Activated T-cell treated with anti-CD3 and anti-CD28 coated beads for 1 hour (primary cell): ENCODE results near the gene PHC2.

Experiments
- DNase-seq: peaks from one replicate; pipeline ENCODE4 v3.0.0-alpha.2; 2020; ENCODE audit warnings: low read depth

Gene PHC2

GRCh38 chr1:33420870-33421775, 9.8 kb downstream of the PHC2 start:
- DNase-seq: no peak

- DNase-seq: no peak
These were observed 12.1 kb downstream of the PHC2 start for GRCh38 chr1:33418811-33419210.

GRCh38 chr1:33414879-33415278, 16.0 kb downstream of the PHC2 start:
- no peak for DNase-seq

- DNase-seq: no peak
These were observed 20.7 kb downstream of the PHC2 start for GRCh38 chr1:33410091-33410701.

- no peak for DNase-seq
These were observed 22.8 kb downstream of the PHC2 start for GRCh38 chr1:33408093-33408436.

- DNase-seq: no peak
These were observed 23.4 kb downstream of the PHC2 start for GRCh38 chr1:33407352-33408092.

- no peak for DNase-seq
These were observed 28.7 kb downstream of the PHC2 start for GRCh38 chr1:33402206-33402605.

- DNase-seq: no peak
These were observed 29.4 kb downstream of the PHC2 start for GRCh38 chr1:33401471-33401870.

- DNase-seq: no peak
These were observed 30.6 kb downstream of the PHC2 start for GRCh38 chr1:33400153-33400911.

- DNase-seq: no peak
These were observed 31.5 kb downstream of the PHC2 start for GRCh38 chr1:33399375-33399774.

GRCh38 chr1:33397994-33398393, 32.9 kb downstream of the PHC2 start:
- DNase-seq: no peak

GRCh38 chr1:33397125-33397506, 33.8 kb downstream of the PHC2 start:
- no peak for DNase-seq

- no peak for DNase-seq
These were observed 34.4 kb downstream of the PHC2 start for GRCh38 chr1:33396188-33397124.

GRCh38 chr1:33394770-33395169, 36.1 kb downstream of the PHC2 start:
- no peak for DNase-seq

GRCh38 chr1:33393991-33394390, 36.9 kb downstream of the PHC2 start:
- no peak for DNase-seq

- no peak for DNase-seq
These were observed 37.4 kb downstream of the PHC2 start for GRCh38 chr1:33393524-33393923.

GRCh38 chr1:33392639-33393038, 38.3 kb downstream of the PHC2 start:
- DNase-seq: no peak

GRCh38 chr1:33392206-33392605, 38.7 kb downstream of the PHC2 start:
- no peak for DNase-seq

- no peak for DNase-seq
These were observed 39.4 kb downstream of the PHC2 start for GRCh38 chr1:33391343-33392078.

- DNase-seq: no peak
These were observed 40.4 kb downstream of the PHC2 start for GRCh38 chr1:33390542-33390941.
